Activated CD4-positive, alpha-beta T cell treated with anti-CD3 and anti-CD28 coated beads, Interleukin-2, amount 50 U/mL, for 24 hours (primary cell): ENCODE data around the gene SYNGR3.
"Not testable (repeated sequence)": the region's sequence is repeated elsewhere in the genome, so short reads cannot be mapped to it uniquely, and the experiment has no call there.

Experiments used
- DNase-seq, 2 donors: peaks; one replicate each; pipeline ENCODE4 v3.0.0-alpha.2; 2020; ENCODE audit warnings: low read depth in 1 of 2, low spot score in 1 of 2

Gene SYNGR3, protein sequence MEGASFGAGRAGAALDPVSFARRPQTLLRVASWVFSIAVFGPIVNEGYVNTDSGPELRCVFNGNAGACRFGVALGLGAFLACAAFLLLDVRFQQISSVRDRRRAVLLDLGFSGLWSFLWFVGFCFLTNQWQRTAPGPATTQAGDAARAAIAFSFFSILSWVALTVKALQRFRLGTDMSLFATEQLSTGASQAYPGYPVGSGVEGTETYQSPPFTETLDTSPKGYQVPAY

DNA sequence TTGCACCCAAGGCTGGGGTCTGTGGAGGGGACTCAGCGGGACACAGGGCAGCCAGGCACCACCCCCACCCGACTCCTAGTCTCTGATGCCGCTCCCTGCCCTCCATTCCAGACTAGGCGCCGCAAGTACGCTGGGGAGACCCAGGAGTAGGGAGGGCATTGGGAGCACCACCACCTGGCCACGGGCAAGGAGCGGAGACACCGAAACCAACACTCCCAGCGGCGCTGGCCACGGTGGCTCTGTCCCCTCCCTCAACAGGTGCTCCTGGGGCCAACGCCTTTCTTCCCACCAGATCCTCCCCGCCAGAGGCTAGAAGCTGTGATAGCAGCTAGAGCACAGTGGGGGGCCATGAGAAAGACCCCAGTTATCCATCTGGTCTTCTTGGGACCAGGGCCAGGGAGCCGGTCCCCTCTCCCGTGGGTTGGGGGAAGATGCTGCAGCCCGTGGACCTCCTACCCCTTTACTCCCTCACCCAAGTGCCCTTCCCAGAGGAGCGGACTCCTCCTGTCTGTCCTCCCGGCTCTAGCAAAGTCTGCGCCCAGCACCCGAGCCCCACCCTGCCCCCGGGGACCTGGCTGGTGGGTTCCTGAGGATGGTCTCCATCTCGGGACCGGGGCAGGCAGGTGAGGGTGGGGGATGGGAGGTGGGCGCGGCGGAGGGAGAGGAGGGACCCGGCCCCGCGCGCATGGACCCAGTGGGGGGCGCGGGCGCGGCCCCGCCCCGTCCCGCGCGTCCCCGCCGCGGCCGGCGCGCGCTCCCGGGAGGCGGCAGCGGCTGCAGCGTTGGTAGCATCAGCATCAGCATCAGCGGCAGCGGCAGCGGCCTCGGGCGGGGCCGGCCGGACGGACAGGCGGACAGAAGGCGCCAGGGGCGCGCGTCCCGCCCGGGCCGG lies at the start of gene SYNGR3:
Gene SYNGR3, plus strand, starts transcription at position 762 of the 892 bp plus-strand sequence. CDS start 133 bp downstream, outside the sequence.
- DNase-seq = no peak

DNA sequence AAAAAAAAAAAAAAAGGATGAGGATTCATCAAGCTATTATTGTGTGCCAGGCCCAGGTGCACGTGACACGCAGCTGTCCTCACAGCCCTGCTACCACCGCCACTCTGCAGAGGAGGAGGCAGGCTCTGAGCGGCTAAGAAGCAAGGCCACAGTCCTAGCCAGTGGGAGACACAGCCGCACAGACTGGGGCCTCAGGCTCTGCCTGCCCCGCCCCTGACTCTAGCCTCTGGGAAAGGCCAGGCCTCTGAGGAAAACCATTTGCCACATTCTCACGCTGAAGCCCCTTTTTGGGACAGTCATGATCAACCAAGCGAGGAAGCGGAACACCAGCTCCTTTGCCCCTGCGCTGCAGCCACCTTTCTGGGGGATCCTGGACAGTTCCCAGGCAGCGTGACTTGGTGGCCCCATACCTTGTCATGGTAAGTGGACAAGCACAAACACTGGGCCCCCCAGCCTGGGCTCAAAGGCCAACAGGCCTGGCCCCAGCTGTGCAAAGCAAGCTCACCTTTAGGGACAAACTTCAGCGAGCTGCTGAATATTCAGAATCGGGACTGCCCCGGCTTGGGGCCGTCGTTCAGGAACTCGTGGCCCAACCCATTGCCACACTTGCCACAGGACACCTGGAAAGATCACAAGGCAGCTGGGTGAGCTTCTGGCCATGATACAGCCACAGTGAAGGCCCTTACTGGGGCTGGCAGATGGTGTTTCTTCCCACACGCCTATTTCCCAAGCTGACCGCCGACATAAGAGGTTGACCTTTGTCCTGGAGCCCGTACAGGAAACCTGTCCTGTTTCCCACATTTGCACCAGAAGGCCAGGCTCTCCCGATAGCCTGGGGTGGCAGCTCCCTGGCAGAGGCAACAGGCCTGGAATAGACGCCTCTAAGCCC lies 49.3 kb upstream of the SYNGR3 start:
- DNase-seq = no peak

DNA sequence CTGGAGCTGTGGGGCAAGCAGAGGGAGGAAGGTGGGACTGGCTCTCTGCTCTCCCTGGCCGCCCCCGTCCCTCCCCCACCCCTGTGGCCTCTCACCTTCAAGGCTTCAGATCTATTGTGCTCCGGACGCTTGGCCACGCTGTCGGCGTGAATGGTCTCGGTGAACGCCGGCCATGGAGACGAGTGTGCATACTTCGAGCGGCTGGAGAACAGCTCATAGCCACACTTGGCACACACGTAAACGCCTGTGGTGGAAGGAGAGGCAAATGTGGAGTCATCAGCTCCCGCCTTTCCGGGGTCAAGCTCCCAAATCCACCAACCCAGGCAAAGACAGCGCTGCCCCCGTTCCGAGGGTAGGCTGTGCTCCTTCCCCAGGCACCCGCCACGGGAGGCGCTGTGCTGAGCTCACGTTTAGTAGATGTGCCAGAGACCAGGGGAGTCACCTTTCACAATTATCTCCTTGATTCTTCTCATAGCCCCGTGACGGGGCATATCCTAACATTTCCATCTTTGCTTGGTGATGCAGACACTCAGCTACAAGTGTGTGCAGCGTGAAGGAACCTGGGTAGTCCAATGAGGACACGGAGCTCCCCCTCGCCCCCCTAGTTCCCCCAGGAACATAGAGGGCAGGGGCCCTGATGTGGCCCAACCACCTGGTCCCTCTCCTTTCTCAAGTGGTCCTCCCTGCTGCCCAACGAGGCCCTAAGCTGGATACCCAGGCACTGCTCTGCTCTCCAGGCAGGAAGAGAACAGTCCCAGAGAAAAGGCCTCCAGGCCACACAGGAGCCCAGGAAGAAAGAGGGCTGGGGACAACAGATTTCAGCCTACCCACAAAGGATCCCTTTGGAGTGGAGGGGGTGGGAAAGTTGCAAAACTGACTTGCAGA lies 48.4 kb upstream of the SYNGR3 start:
- DNase-seq = no peak

DNA sequence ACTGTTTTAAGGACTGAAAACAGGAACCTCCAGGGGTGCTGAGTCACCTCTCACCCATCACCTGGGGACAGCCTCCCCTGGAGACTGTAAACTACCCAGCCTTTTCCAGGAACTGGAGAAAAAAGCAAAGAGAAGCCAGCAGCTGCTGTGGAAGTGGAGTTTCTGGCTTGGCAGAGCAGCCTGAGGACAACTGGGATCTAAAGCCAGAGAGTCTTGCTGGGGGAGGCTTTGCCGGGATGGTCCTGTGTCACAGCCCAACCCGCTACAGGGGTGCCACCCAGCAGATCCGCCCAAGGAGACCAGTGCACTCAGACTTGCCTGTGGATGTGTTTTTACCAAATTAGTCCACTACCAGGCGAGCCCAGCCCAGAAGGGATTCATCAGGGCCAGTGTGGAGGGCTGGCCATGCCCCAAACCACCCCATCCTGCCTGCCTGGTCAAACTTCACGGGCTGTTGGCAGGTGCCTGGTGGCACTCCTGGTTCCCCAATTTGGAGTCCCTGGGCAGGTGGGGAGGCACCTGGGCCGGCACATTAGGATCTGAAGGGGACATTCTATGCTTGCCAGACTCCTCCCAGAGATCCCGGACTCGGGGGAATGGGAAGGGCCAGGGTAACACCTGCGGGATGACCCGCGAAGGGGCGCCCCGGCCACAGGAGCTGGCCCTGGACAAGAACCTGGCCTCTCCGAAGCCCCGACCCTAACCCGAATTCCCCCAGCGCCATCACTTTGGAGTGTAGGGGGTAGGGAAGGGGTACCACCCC lies 47.5 kb upstream of the SYNGR3 start:
- DNase-seq = no peak

GRCh38 chr16:1942810-1943726 lies 46.7 kb upstream of the SYNGR3 start, which contains the start of gene MSRB1:
MSRB1 (minus strand) TSS chr16:1943199; CDS start chr16:1943156, 43 bp downstream.
- peak; percentile 97 to 99 for DNase-seq

DNA sequence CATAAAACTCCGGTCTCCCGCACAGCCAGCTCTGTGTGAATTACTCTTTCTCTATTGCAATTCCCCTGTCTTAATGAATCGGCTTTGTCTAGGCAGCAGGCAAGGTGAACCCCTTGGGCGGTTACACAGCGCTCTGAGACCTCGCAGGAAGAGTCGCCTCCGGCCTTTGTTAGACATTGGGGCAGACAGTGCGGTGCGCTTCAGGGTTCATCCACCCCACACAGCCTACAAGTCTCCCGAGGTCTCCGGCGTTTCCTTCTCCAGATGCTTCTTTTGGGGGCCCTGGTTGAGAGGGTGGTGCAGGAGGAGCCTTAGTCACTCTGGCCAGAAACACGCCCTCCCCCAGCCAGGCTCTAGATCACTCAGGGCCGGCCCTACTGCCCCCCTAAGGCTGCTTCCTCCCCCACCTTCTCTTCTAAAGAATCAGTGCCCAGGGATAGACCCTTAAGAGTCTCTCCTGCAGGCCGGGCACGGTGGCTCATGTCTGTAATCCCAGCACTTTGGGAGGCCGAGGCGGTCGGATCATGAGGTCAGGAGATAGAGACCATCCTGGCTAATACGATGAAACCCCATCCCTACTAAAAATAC lies 45.1 kb upstream of the SYNGR3 start:
- DNase-seq = no peak

DNA sequence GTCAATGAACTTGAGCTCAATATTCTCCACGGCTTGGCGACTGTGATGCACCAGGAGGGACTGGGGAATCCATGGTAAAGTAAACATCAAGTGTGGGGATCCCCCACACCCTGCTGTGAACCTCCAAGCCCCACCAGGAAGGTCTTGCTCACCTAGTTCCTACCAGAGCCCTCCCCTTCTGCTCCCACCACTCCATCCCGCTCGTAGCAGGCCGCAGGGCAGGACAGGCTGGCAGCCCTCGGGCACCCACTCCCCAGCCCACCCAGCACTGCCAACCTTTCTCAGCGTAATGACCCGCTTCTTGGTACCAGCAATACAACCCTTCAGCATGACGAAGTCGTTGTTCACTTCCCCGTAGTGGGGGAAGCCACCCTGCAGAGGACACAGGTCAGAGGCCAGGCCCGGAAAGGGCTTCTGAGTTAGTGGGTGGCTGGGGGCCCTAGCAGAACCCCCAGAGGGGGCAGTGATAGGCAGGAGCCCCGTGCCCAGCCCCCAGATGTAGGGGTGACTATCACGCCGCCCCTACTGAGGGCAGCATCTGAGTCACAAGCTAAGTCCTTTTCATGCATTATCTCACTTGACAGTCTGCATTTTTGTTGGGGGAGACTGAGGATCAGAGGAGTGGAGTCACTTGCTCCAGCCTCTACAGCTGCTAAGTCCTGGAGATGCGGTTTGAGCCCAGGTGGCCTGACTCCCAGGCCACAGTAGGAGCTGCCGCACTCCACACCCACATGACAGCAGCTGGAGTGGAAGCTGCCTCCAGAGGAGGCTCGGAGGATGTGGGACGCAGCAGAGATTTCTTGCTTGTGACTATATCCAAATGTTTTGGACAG lies 44.0 kb upstream of the SYNGR3 start:
- no peak for DNase-seq

DNA sequence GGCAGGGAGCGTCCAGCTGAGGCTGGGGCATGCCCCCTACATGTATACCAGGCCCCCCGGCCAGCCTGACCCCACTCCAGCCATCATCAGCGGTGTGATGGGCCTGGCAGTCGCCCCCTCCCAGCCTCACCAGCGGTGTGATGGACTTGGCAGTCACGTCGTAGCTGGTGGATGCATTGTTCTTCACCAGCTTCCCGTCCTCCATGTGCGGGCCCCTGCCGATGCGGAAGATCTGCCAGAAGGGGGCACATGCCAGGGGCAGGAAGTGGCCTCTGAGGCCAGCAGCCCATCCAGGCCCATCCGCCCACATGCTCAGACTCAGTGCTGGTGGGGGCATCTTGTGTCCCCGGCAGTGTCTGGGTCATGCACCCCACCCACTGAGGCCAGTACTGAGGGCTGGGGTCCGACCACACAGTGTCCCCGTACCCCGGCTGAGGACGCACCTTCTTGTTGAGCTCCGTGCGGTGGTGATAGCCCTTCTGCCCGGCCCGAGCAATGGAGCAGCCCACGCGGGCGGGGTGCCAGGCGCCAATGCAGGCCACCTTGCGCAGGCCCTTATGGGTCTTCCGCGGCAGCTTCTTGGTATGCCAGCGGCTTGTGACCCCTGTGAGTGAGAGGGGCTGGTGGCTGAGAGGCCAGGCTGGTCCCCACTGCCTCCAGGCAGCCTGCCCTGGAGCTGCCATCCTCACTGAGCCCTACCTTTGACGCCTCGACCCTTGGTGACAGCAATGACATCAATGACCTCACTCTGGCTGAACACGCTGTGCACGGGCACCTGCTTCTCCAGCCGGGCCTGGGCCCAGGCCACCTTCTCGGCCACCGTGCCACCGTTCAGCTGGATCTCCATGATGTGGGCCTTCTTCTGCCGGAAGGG lies 43.0 kb upstream of the SYNGR3 start:
- no peak for DNase-seq

DNA sequence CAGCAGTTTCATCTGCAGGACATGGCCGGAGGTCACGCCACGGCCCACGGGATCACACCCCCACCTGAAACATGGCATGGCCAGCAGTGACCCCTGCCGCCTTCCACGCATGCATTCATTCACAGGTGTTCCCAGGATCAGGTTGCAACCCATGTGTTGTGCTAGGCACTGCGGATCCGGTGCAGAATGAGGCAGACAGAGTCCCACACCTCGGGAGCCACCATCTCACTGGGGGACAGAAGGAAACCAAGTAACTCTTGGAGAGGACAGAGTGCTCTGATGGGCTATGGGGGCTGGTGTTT lies 42.5 kb upstream of the SYNGR3 start:
- no peak for DNase-seq

DNA sequence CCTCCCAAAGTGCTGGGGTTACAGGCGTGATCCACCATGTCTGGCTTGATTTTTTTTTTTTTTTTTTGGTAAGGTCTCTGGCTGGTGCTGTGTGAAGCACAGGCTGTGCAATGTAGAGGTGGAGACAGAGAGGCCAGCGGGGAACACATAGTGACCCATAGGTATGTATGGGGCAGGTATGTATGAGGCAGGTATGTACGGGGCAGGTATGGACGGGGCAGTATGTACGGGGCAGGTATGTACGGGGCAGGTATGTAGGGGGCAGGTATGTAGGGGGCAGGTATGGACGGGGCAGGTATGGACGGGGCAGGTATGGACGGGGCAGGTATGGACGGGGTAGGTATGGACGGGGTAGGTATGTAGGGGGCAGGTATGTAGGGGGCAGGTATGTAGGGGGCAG lies 40.3 kb upstream of the SYNGR3 start:
- DNase-seq = no peak

DNA sequence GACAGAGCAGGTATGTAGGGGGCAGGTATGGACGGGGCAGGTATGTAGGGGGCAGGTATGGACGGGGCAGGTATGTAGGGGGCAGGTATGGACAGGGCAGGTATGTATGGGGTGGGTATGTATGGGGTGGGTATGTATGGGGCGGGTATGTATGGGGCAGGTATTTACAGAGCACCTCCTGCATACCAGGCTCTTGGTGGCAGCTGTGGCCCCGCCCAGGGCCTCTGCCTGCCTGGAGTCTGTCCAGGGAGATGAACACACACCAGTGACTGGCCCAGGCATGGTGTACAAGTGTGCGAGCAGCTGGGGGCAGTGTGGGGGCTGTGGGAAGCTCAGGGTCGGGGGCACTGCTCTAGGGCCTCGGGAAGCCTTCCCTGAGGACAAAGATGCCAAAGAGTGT lies 39.7 kb upstream of the SYNGR3 start:
- no peak for DNase-seq

GRCh38 chr16:1950559-1950958 lies 39.2 kb upstream of the SYNGR3 start:
- DNase-seq = no peak

- DNase-seq = no peak
Measured at GRCh38 chr16:1953734-1954133, 36.0 kb upstream of the SYNGR3 start.

GRCh38 chr16:1957434-1958142 lies 32.2 kb upstream of the SYNGR3 start:
- DNase-seq = not testable (repeated sequence)

DNA sequence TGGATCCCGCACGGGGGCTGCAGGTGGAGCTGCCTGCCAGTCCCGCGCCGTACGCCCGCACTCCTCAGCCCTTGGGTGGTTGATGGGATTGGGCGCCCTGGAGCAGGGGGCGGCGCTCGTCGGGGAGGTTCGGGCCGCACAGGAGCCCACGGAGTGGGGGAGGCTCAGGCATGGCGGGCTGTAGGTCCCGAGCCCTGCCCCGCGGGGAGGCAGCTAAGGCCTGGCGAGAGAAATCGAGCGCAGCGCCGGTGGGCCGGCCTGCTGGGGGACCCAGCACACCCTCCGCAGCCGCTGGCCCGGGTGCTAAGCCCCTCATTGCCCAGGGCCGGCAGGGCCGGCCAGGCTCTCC lies 31.7 kb upstream of the SYNGR3 start:
- DNase-seq = not testable (repeated sequence)

- DNase-seq = no peak
Measured at GRCh38 chr16:1958715-1959268, 31.0 kb upstream of the SYNGR3 start.
